Measurements from ENCODE around the gene APOA5.

Gene APOA5

GRCh38 chr11:116750070-116750718 is 41.5 kb downstream of the APOA5 start:
- DNase-seq (ENCODE audit: low read depth): peak; percentile 21
- TF ChIP-seq CTCF (IDR thresholded peaks at IDR 0.05; ENCODE audit: low read depth, low read length) (no peak), MYC (IDR thresholded peaks at IDR 0.05; ENCODE audit: low read depth, low read length) (no peak), POLR2A (IDR thresholded peaks at IDR 0.05; ENCODE audit: extremely low read depth, insufficient read length) (no peak)
- H3K4me3 ChIP-seq (ENCODE audit: low read depth, low read length): no peak overlapping the region

GRCh38 chr11:116742104-116742503 is 49.6 kb downstream of the APOA5 start:
- no peak for DNase-seq (ENCODE audit: low read depth)
- TF ChIP-seq POLR2A (IDR thresholded peaks at IDR 0.05; ENCODE audit: extremely low read depth, insufficient read length) (no peak), CTCF (IDR thresholded peaks at IDR 0.05; ENCODE audit: low read depth, low read length) (no peak), MYC (IDR thresholded peaks at IDR 0.05; ENCODE audit: low read depth, low read length) (no peak), MAX (IDR thresholded peaks at IDR 0.05; ENCODE audit: low read depth, low read length) (no peak)
- no peak overlapping the region for H3K4me3 ChIP-seq (ENCODE audit: low read depth, low read length)

GRCh38 chr11:116740741-116741140 is 50.9 kb downstream of the APOA5 start:
- H3K4me3 ChIP-seq (ENCODE audit: low read depth, low read length): no peak overlapping the region
- no peak for DNase-seq (ENCODE audit: low read depth)
- TF ChIP-seq MAX (IDR thresholded peaks at IDR 0.05; ENCODE audit: low read depth, low read length): no peak
- no peak for TF ChIP-seq MYC (IDR thresholded peaks at IDR 0.05; ENCODE audit: low read depth, low read length)

Data from NB4 (cell line).